Loucy (cell line): ENCODE data around the gene CD200R1.

Experiments
- H2AFZ ChIP-seq: fragments of 200-600 bp; sonication (generic); 2 replicates; pipeline ENCODE4 v1.6.0; 2016; ENCODE audit warnings: antibody characterized with exemption, mild to moderate bottlenecking, low read length, moderate library complexity
- H3F3A ChIP-seq: fragments of 200-600 bp; 2 replicates; pipeline ENCODE4 v1.6.0; 2016; ENCODE audit warnings: antibody characterized with exemption, low read depth, mild to moderate bottlenecking
- H3K27me3 ChIP-seq: fragments of 200-600 bp; sonication (generic); 2 replicates; pipeline ENCODE4 v1.6.1; 2014; ENCODE audit warnings: low read length, mild to moderate bottlenecking; ENCODE audit not compliant: insufficient read depth, poor library complexity, severe bottlenecking
- H3K36me3 ChIP-seq: fragments of 200-600 bp; sonication (generic); 2 replicates; pipeline ENCODE4 v1.6.1; 2016; ENCODE audit warnings: low read length; ENCODE audit not compliant: insufficient read depth
- H3K4me1 ChIP-seq: fragments of 200-600 bp; sonication (generic); 2 replicates; pipeline ENCODE4 v1.5.1; 2014; ENCODE audit warnings: low read length, mild to moderate bottlenecking; ENCODE audit not compliant: insufficient read depth, poor library complexity, severe bottlenecking
- H3K4me2 ChIP-seq: fragments of 200-600 bp; sonication (generic); 2 replicates; pipeline ENCODE4 v1.6.0; 2014; ENCODE audit warnings: antibody characterized with exemption, low read length, low read depth, mild to moderate bottlenecking; ENCODE audit not compliant: poor library complexity, severe bottlenecking
- H3K4me3 ChIP-seq: fragments of 200-600 bp; sonication (generic); 2 replicates; pipeline ENCODE4 v1.5.1; 2014; ENCODE audit warnings: low read length, mild to moderate bottlenecking, mixed read lengths; ENCODE audit not compliant: poor library complexity, severe bottlenecking
- H3K79me2 ChIP-seq: fragments of 200-600 bp; sonication (generic); 2 replicates; pipeline ENCODE4 v1.6.1; 2014; ENCODE audit warnings: low read length; ENCODE audit not compliant: insufficient read depth
- H3K9ac ChIP-seq: fragments of 200-600 bp; sonication (generic); 2 replicates; pipeline ENCODE4 v1.6.0; 2014; ENCODE audit warnings: mild to moderate bottlenecking, low read depth, low read length, moderate library complexity; ENCODE audit not compliant: poor library complexity, severe bottlenecking
- H3K9me2 ChIP-seq: fragments of 200-600 bp; sonication (generic); replicated peaks from 2 replicates; pipeline ENCODE4 v1.6.1; 2016; ENCODE audit warnings: low read depth, low read length, mixed read lengths
- H3K9me3 ChIP-seq: fragments of 200-600 bp; sonication (generic); 2 replicates; pipeline ENCODE4 v1.6.1; 2014; ENCODE audit warnings: mild to moderate bottlenecking, antibody characterized with exemption, low read length, low read depth; ENCODE audit not compliant: insufficient read depth
- H4K20me1 ChIP-seq: fragments of 200-600 bp; sonication (generic); 2 replicates; pipeline ENCODE4 v1.6.0; 2014; ENCODE audit warnings: antibody characterized with exemption, low read length, mild to moderate bottlenecking; ENCODE audit not compliant: insufficient read depth, poor library complexity, severe bottlenecking
- EZH2phosphoT487 ChIP-seq: fragments of 200-600 bp; IDR thresholded peaks from 2 replicates; pipeline ENCODE4 v1.6.1; 2018; ENCODE audit warnings: antibody characterized with exemption, mild to moderate bottlenecking, moderate library complexity, borderline replicate concordance
- TF ChIP-seq, protein P1 (sequence below): fragments of 200-600 bp; sonication (generic); conservative IDR thresholded peaks from 2 replicates; pipeline ENCODE4 v1.5.1; 2014; ENCODE audit warnings: mild to moderate bottlenecking, antibody characterized with exemption, low read length

The CD200R1 gene

DNA sequence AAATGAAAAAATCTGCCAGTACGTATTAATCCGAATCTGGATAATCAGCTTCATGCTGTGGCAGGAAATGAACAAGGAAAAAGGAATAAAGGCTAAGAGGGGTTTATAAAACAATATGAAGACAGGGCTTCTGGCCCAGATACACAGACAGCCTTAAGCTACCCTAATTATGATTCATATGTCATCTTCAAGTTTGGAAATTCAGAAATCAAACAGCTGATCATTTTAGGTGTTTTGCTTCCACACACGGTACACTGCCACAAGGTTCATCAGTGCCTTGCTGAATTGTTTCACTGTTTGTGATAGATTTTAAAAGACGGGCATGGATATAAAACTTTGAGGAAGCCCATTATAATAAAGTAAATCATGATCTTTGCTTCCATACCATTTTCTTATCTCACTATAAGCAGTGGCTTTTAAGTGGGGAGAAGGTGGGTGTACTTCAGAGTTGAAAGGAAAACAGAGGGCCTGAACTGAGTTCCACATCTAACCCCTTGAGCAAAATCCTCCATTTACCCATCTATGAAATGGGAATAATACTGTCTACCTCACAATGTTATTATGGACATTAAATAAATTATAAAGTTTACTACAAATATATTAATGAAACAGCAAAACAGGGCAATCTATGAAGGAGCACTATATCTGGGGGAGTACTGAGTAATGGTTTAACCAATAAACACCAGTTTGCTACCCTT is 31.6 kb upstream of the CD200R1 start:
- peaks cover 88% of the 10 kb centered on the region for H3K36me3 ChIP-seq
- no peak overlapping the region for H3K9ac ChIP-seq
- peaks cover 40% of the 10 kb centered on the region for H3K79me2 ChIP-seq
- H3K27me3 ChIP-seq: no peaks in the 10 kb centered on the region
- no peak overlapping the region for H3K4me2 ChIP-seq
- peaks cover 3% of the 10 kb centered on the region for H3K4me1 ChIP-seq
- H4K20me1 ChIP-seq: peaks cover 7% of the 10 kb centered on the region
- TF ChIP-seq, protein P1, sequence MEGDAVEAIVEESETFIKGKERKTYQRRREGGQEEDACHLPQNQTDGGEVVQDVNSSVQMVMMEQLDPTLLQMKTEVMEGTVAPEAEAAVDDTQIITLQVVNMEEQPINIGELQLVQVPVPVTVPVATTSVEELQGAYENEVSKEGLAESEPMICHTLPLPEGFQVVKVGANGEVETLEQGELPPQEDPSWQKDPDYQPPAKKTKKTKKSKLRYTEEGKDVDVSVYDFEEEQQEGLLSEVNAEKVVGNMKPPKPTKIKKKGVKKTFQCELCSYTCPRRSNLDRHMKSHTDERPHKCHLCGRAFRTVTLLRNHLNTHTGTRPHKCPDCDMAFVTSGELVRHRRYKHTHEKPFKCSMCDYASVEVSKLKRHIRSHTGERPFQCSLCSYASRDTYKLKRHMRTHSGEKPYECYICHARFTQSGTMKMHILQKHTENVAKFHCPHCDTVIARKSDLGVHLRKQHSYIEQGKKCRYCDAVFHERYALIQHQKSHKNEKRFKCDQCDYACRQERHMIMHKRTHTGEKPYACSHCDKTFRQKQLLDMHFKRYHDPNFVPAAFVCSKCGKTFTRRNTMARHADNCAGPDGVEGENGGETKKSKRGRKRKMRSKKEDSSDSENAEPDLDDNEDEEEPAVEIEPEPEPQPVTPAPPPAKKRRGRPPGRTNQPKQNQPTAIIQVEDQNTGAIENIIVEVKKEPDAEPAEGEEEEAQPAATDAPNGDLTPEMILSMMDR: no peak
- TF ChIP-seq EZH2phosphoT487: no peak
- H3K9me2 ChIP-seq: no peaks in the 10 kb centered on the region
- no peak overlapping the region for H2AFZ ChIP-seq
- no peaks in the 10 kb centered on the region for H3K9me3 ChIP-seq
- no peak overlapping the region for H3K4me3 ChIP-seq
- no peaks in the 10 kb centered on the region for H3F3A ChIP-seq

DNA sequence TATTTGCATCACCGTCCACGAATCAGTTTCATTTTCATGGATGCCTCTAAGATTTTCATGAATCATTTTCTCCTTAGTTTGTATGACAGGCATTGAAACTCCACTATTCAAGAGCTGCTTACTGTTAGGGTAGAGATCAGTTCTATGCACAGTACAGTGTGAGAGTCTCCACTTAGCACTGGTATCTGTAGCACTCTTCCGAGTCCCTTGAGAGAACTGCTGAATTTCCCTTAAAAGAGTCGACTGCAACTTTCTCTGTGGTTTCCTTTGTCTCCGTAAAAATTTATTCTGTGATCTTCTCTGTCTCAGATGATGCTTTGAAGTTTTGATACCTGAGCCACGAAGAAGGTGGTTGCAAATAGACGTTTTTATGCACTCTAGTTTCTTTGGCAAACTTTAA is 30.7 kb upstream of the CD200R1 start:
- Histone ChIP-seq H3K36me3 (peaks cover 91% of the 10 kb centered on the region), H3K9ac (no peak overlapping the region), H4K20me1 (peaks cover 3% of the 10 kb centered on the region), H3K4me3 (no peak overlapping the region), H3K9me2 (no peaks in the 10 kb centered on the region), H2AFZ (no peak overlapping the region), H3K79me2 (peaks cover 31% of the 10 kb centered on the region), H3K4me1 (no peaks in the 10 kb centered on the region), H3K9me3 (no peaks in the 10 kb centered on the region), H3K4me2 (no peak overlapping the region), H3K27me3 (no peaks in the 10 kb centered on the region), H3F3A (no peaks in the 10 kb centered on the region)
- TF ChIP-seq EZH2phosphoT487: no peak
- TF ChIP-seq, protein P1: no peak

DNA sequence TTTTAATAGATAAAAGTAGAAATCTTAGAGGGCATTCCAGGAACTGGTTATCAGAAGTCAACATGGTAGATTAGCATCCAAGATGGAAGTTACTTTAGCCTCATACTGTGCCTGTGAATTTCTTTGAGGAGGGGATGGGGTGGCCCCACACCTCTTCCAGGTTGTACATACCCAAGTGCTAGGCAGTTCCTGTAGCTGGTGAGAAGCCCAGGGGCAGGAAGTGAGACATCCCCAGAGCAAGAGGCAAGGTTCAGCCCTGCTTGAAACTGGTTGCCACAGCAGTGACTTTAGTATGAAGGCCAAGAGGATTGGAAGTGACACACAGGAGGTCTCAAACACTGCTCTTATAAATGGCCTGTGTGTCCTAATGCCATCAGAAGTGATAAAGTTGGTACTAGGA is 27.8 kb upstream of the CD200R1 start:
- Histone ChIP-seq H3K79me2 (peaks cover 3% of the 10 kb centered on the region; the same call in 1 of the 2 replicates), H3F3A (no peaks in the 10 kb centered on the region; the same call in 1 of the 2 replicates), H3K4me1 (no peaks in the 10 kb centered on the region), H3K36me3 (peaks cover 81% of the 10 kb centered on the region), H3K27me3 (no peaks in the 10 kb centered on the region), H3K4me3 (no peak overlapping the region), H2AFZ (no peak overlapping the region), H3K9me3 (no peaks in the 10 kb centered on the region), H4K20me1 (peaks cover 3% of the 10 kb centered on the region), H3K9me2 (no peaks in the 10 kb centered on the region), H3K4me2 (no peak overlapping the region), H3K9ac (no peak overlapping the region)
- TF ChIP-seq, protein P1: no peak
- no peak for TF ChIP-seq EZH2phosphoT487
